Caco-2 (cell line): Measurements from ENCODE around the gene CDKL2. TPM values are rescaled to one million over a fixed set of nuclear protein-coding genes. Genes with fewer than 3 reads are reported as not detected.

Experiments
- BruUV-seq: library from RNA; stranded (reverse); fragments of 400-500 nt; replicated peaks from 2 replicates; lab custom pipeline; 2021; lab: Mats Ljungman, UMichigan
- CTCF ChIA-PET: fragments of 300-600 bp; sonication (Branson Sonifier 250); formaldehyde crosslinking; loops from one replicate; lab custom pipeline; 2022; ENCODE audit warnings: antibody characterized with exemption; lab: Charles Lee
- POLR2A ChIA-PET: fragments of 300-600 bp; sonication (Branson Sonifier 250); formaldehyde crosslinking; loops from one replicate; lab custom pipeline; 2022; ENCODE audit warnings: antibody characterized with exemption; lab: Charles Lee
- DNase-seq, 2 experiments: peaks; one replicate each; pipeline versions ENCODE4 v3.0.0 to v3.0.0-alpha.2; 2020 to 2022
- H3K27me3 ChIP-seq: replicated peaks from 2 replicates; pipeline ENCODE4 v1.6.0; 2011; ENCODE audit warnings: low read length; ENCODE audit not compliant: control insufficient read depth, insufficient read depth
- H3K36me3 ChIP-seq: 2 replicates; pipeline ENCODE4 v1.5.1; 2011; ENCODE audit warnings: low read length; ENCODE audit not compliant: control insufficient read depth, insufficient read depth
- H3K4me1 ChIP-seq: fragments of 250-450 bp; sonication (Bioruptor Pico); 2 replicates; pipeline ENCODE4 v1.5.1; 2020; ENCODE audit warnings: mild to moderate bottlenecking
- H3K4me3 ChIP-seq: 2 replicates; pipeline ENCODE4 v1.5.1; 2011; ENCODE audit warnings: low read depth, mild to moderate bottlenecking, control low read depth, low read length
- H3K9me3 ChIP-seq: fragments of 250-450 bp; sonication (Bioruptor Pico); 2 replicates; pipeline ENCODE4 v1.5.1; 2020; ENCODE audit warnings: mild to moderate bottlenecking, moderate library complexity
- H3K27ac Mint-ChIP-seq: one replicate; pipeline ENCODE4 v1.8.0; 2022; ENCODE audit warnings: mixed read lengths; ENCODE audit not compliant: unreplicated experiment
- H3K27me3 Mint-ChIP-seq: one replicate; pipeline ENCODE4 v1.8.0; 2022; ENCODE audit warnings: mixed read lengths; ENCODE audit not compliant: insufficient read depth, unreplicated experiment
- H3K36me3 Mint-ChIP-seq: one replicate; pipeline ENCODE4 v1.8.0; 2022; ENCODE audit warnings: mild to moderate bottlenecking, mixed read lengths; ENCODE audit not compliant: insufficient read depth, unreplicated experiment
- H3K4me1 Mint-ChIP-seq: one replicate; pipeline ENCODE4 v1.8.0; 2022; ENCODE audit warnings: low read depth, mixed read lengths; ENCODE audit not compliant: unreplicated experiment
- H3K4me3 Mint-ChIP-seq: one replicate; pipeline ENCODE4 v1.8.0; 2022; ENCODE audit warnings: mild to moderate bottlenecking, moderate library complexity, mixed read lengths; ENCODE audit not compliant: unreplicated experiment
- H3K9me3 Mint-ChIP-seq: one replicate; pipeline ENCODE4 v1.8.0; 2022; ENCODE audit warnings: mixed read lengths; ENCODE audit not compliant: unreplicated experiment
- intact Hi-C: fragments of 100-400 bp; cut with micrococcal nuclease; formaldehyde crosslinking; loops from one replicate; pipeline ENCODE4 v1.10.0; 2022; ENCODE audit not compliant: unreplicated experiment
- total RNA-seq: library from RNA; stranded (reverse); gene quantifications from 2 replicates; pipeline ENCODE4 v1.2.3, GENCODE V29; 2022
- TF ChIP-seq, protein P1 (sequence below), 2 experiments: fragments of 200-600 bp in 1 of 2; IDR thresholded peaks; 1 replicate in 1 of 2; 2 replicates in 1 of 2; pipeline versions ENCODE4 v1.5.1 to v1.8.0; 2011 to 2022; ENCODE audit warnings: antibody characterized with exemption in 1 of 2, control low read depth in 1 of 2, inconsistent platforms in 1 of 2, low read depth in 1 of 2, low read length in 1 of 2, mild to moderate bottlenecking in 1 of 2, moderate library complexity in 1 of 2; ENCODE audit not compliant: insufficient read depth in 1 of 2, severe bottlenecking in 1 of 2, unreplicated experiment in 1 of 2

Gene CDKL2
- total RNA-seq, 1 experiment from 2014 or later: 1.9 TPM

DNA sequence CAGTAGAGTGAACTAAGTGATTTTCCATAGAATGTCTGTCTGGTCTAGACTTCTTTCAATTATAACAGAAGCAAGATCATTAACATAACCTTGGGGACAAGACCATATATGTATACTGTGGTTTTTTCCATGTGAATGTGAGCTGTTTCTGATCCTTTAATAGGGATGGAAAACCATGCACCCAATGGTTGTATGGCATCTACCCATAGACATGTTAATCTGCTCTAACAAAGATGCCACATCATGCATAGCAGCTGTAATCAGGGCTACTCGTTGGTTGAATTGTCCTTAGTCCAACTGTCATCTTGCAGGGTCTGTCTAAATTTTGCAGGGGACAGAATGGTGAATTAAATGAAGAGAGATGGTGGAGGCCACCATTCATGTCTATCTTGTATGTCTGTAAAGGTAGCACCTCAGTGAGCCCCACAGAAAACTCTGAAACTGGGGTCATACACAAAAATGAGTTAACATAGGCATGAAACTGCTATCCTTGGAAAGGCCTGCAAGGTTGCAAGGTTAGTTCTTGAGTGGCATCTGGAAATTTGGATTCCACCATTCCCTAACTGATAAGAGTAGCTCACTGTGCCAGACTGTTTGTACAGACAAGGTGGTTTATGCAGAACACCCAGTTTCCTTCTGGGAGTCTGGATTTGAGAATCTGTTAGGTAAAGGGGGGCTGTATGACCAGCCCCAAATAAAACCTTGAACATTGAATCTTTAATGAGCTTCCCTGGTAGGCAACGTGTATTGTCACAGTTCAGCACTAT lies 99.6 kb downstream of the CDKL2 start:
- peaks cover 34% of the 10 kb centered on the region for H3K36me3 Mint-ChIP-seq
- no peaks in the 10 kb centered on the region for H3K27me3 Mint-ChIP-seq
- no peak for DNase-seq
- POLR2A ChIA-PET: no interaction called here
- no peak overlapping the region for H3K27ac Mint-ChIP-seq
- H3K4me1 ChIP-seq: no peaks in the 10 kb centered on the region
- no TSS peak for BruUV-seq
- CTCF ChIA-PET: interaction anchor here (0.8 kb wide), 1 partner anchor 16 kb away, joined by 3 read pairs; the partner anchor contains the start of genes RCHY1 and THAP6
- peaks cover 4% of the 10 kb centered on the region; the same call in 1 of the 2 replicates for H3K9me3 ChIP-seq
- no peak overlapping the region for H3K4me3 Mint-ChIP-seq
- H3K27me3 ChIP-seq: no peaks in the 10 kb centered on the region
- intact Hi-C loops: no loop called here
- H3K36me3 ChIP-seq: no peaks in the 10 kb centered on the region
- no peak overlapping the region for H3K4me3 ChIP-seq
- H3K4me1 Mint-ChIP-seq: no peaks in the 10 kb centered on the region
- TF ChIP-seq, protein P1, sequence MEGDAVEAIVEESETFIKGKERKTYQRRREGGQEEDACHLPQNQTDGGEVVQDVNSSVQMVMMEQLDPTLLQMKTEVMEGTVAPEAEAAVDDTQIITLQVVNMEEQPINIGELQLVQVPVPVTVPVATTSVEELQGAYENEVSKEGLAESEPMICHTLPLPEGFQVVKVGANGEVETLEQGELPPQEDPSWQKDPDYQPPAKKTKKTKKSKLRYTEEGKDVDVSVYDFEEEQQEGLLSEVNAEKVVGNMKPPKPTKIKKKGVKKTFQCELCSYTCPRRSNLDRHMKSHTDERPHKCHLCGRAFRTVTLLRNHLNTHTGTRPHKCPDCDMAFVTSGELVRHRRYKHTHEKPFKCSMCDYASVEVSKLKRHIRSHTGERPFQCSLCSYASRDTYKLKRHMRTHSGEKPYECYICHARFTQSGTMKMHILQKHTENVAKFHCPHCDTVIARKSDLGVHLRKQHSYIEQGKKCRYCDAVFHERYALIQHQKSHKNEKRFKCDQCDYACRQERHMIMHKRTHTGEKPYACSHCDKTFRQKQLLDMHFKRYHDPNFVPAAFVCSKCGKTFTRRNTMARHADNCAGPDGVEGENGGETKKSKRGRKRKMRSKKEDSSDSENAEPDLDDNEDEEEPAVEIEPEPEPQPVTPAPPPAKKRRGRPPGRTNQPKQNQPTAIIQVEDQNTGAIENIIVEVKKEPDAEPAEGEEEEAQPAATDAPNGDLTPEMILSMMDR (IDR thresholded peaks at IDR 0.05; ENCODE audit: insufficient read depth in 1 of 2, low read depth in 1 of 2, low read length in 1 of 2, severe bottlenecking in 1 of 2, unreplicated experiment in 1 of 2): no peak
- H3K9me3 Mint-ChIP-seq: peaks cover 21% of the 10 kb centered on the region

Other genes with a start within 250 kb of the CDKL2 start
- 38.0 and 38.2 TPM in 2 replicates for gene RCHY1, start 116.1 kb downstream of the CDKL2 start, total RNA-seq
- gene THAP6, start 116.1 kb downstream of the CDKL2 start, total RNA-seq: 11.8 and 12.3 TPM in 2 replicates
- not detected in 2 replicates for gene ODAPH, start 74.5 kb downstream of the CDKL2 start, total RNA-seq
- gene G3BP2, start 42.9 kb upstream of the CDKL2 start, total RNA-seq: 187 TPM in 2 replicates
- gene USO1, start 94.0 kb upstream of the CDKL2 start, total RNA-seq: 55.4 and 59.7 TPM in 2 replicates